GM19455 (cell line): ENCODE data around the gene KRTAP10-2.

Source experiments
- ATAC-seq: cut with Tn5 transposase; IDR thresholded peaks from one replicate; pipeline ENCODE4 v1.9.1; 2021; ENCODE audit not compliant: unreplicated experiment

Gene KRTAP10-2

GRCh38 chr21:44527156-44527982 is 23.9 kb downstream of the KRTAP10-2 start:
- no peak for ATAC-seq

- ATAC-seq = no peak
Observed at GRCh38 chr21:44526096-44526997, 25.0 kb downstream of the KRTAP10-2 start.

GRCh38 chr21:44525391-44526095 is 25.8 kb downstream of the KRTAP10-2 start:
- no peak for ATAC-seq

- no peak for ATAC-seq
Observed at GRCh38 chr21:44524414-44525371, 26.6 kb downstream of the KRTAP10-2 start.

- no peak for ATAC-seq
Observed at GRCh38 chr21:44523567-44524413, 27.5 kb downstream of the KRTAP10-2 start.

GRCh38 chr21:44522753-44523204 is 28.5 kb downstream of the KRTAP10-2 start:
- ATAC-seq = no peak

- ATAC-seq = no peak
Observed at GRCh38 chr21:44521928-44522752, 29.2 kb downstream of the KRTAP10-2 start.

GRCh38 chr21:44521301-44521927 is 29.9 kb downstream of the KRTAP10-2 start:
- ATAC-seq = no peak

GRCh38 chr21:44520326-44521300 is 30.7 kb downstream of the KRTAP10-2 start:
- no peak for ATAC-seq

GRCh38 chr21:44519346-44520325 is 31.7 kb downstream of the KRTAP10-2 start:
- no peak for ATAC-seq

- no peak for ATAC-seq
Observed at GRCh38 chr21:44518686-44519085, 32.6 kb downstream of the KRTAP10-2 start.

GRCh38 chr21:44517175-44517899 is 34.0 kb downstream of the KRTAP10-2 start:
- ATAC-seq = no peak

GRCh38 chr21:44516828-44517174 is 34.5 kb downstream of the KRTAP10-2 start:
- no peak for ATAC-seq

GRCh38 chr21:44516342-44516741 is 35.0 kb downstream of the KRTAP10-2 start:
- no peak for ATAC-seq
